Measurements from ENCODE around the gene ANXA2.
"Not testable (repeated sequence)": the region's sequence is repeated elsewhere in the genome, so short reads cannot be mapped to it uniquely, and the experiment has no call there.

ANXA2 gene

GRCh38 chr15:60397772-60398445 is at the start of gene ANXA2:
TSS of gene ANXA2 (minus strand) at chr15:60397986. CDS start at chr15:60386075, 11,911 bp downstream.
- DNase-seq = peak; percentile 85

DNA sequence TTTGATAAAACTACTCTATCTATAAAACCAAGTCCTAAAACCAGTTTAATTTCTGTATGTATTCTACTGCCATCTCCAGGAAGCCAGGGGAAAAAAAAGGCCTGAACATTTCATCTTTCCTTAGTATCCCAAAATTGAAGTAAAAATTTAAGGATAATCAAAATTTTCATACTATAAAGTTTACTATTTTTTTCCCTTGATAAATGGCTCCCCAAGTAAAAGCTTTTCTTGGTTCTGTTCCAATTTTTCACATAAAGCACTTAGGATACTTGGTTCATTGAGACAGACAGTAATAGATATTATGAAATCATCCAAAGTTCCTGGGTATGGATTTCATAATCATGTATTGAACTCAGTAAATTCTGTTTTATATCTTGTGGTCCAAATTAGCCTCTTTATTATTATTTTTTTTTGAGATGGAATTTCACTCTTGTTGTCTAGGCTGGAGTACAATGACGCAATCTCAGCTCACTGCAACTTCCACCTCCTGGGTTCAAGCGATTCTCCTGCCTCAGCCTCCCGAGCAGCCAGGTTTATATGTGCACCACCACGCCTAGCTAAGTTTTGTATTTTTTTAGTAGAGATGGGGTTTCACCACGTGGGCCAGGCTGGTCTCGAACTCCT is 46.6 kb upstream of the ANXA2 start:
- no peak for DNase-seq

DNA sequence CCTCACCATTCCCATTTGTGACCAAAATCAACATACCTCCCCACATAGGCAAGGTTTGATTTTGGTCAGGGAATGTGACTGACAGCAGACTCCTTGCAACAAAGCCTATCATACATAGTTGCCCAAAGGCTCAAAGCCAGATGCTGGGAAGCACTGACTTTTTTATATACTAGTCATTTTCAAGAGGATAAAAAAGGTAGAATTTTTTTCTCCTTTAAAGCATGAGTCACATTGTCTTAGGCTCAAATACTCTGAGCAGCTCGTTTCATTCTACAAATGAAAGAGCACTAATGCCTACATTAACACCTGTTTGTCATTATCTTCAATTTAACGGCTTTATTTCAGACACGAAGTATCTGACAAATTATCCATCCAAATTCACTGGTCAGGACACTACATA is 45.0 kb upstream of the ANXA2 start:
- no peak for DNase-seq

- no peak for DNase-seq
These were observed 44.4 kb upstream of the ANXA2 start for GRCh38 chr15:60442031-60442650.

DNA sequence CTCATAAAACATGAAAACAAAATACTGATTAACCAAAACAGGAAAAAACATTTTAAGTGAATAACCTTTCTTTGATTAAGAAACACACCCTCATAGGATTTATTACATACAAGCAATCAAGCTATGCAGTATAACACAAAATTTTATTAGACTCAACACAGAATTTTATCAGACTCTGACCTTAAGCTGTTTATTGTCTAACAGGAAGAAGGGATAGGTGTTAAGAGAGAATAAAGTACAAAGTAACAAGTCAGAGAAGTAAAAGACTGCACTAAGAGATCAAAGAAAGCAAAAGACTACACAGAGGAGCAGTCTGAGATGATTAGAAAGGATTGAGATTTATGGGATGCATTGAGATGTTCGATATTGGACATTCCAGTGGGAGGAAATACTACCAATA is 43.5 kb upstream of the ANXA2 start:
- no peak for DNase-seq

DNA sequence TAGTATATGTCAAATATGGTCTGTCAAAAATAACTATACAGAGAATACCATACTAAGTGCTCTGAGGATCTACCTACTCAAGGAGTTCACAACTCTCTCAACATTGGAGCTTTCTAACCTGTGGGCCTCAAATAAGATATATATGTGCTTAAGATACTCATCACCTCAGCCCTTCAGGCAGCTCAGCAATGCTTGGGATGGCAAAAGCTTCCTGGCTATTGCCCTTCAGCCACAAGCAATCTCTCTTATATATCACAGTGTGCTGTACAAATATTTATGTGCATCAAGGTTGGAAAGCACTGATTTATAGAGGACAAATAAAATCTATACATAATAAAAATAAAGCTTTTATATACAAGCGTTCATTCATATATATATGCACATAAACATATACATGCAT is 40.9 kb upstream of the ANXA2 start:
- DNase-seq = no peak

- DNase-seq = no peak
These were observed 31.1 kb upstream of the ANXA2 start for GRCh38 chr15:60428935-60429334.

GRCh38 chr15:60426870-60427508 is 29.2 kb upstream of the ANXA2 start:
- DNase-seq = no peak

- no peak for DNase-seq
These were observed 27.7 kb upstream of the ANXA2 start for GRCh38 chr15:60425461-60425860.

DNA sequence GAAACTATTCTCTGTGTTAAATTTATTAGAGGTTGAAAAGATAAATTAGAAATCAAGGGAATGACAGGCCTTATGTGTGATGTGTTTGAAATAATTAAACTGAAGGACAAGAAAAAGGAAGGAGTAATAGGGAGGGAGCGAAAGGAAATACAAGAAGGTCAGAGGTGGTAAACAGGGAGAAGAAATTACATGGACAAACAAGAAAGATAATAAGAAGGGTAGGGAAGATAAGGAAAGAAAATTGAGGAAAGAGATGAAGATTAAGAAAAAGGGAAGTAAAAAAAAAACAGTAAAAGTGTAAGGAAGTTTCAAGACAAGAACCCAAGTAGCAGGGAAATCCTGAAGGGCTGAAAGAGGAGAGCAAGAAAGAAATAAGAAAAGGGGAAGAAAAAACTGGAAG is 26.2 kb upstream of the ANXA2 start:
- DNase-seq = no peak

DNA sequence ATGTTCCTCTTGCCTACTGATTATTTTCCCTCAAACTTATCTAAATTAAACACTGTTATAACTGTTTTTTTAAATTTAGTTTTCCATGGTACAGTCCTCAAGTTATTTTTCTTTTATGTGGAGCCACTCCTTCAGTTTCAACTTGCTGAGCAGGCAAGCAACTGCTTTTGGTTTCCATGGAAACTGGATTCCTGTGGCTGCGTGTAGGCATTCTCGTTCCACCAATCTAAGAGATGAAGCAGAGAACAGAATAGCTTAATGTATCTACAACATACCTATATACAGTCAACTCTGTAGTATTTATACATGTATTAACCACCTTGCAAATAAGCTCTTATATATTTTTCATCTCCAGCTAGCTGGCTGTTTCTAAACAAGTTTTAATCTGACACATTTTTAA is 25.8 kb upstream of the ANXA2 start:
- no peak for DNase-seq

GRCh38 chr15:60421544-60421943 is 23.8 kb upstream of the ANXA2 start:
- no peak for DNase-seq

- DNase-seq = no peak
These were observed 22.5 kb upstream of the ANXA2 start for GRCh38 chr15:60420203-60420716.

GRCh38 chr15:60419753-60420152 is 22.0 kb upstream of the ANXA2 start:
- DNase-seq = no peak

GRCh38 chr15:60418096-60418495 is 20.3 kb upstream of the ANXA2 start:
- no peak for DNase-seq

DNA sequence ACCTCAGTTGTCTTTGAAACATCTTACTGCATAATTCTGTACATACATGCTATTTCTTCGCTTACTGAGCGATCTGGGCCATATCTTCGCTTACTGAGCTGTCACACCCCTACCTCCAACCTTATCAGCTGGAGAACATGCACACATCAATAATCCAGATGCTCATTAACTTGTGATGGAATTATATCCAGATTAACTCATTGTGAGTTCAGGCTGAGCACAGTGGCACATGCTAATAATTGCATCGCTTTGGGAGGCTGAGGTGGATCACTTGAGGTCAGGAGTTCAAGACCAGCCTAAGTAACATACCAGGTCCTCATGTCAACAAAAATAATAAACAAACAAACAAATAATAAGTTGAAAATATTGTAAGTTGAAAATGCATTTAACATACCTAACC is 19.3 kb upstream of the ANXA2 start:
- DNase-seq = no peak

- DNase-seq = no peak
These were observed 18.7 kb upstream of the ANXA2 start for GRCh38 chr15:60416484-60416883.

- no peak for DNase-seq
These were observed 16.4 kb upstream of the ANXA2 start for GRCh38 chr15:60414016-60414682.

- no peak for DNase-seq
These were observed 15.5 kb upstream of the ANXA2 start for GRCh38 chr15:60413231-60413824.

DNA sequence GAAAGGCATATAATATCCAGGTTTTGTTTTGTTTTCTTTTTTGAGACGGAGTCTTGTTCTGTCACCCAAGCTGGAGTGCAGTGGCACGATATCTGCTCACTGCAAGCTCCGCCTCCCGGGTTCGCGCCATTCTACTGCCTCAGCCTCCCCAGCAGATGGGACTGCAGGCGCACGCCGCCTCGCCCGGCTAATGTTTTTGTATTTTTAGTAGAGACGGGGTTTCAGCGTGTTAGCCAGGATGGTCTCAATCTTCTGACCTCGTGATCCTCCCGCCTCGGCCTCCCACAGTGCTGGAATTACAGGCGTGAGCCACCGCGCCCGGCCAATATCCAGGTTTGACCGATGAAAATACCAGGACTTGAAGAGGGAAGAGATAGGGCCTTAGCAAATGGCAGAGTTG is 15.0 kb upstream of the ANXA2 start:
- DNase-seq = not testable (repeated sequence)

GRCh38 chr15:60411774-60412425 is 14.1 kb upstream of the ANXA2 start:
- DNase-seq = no peak

GRCh38 chr15:60410350-60410749 is 12.6 kb upstream of the ANXA2 start:
- not testable (repeated sequence) for DNase-seq
